ENCODE results near the gene PLEKHA7.

Gene PLEKHA7

DNA sequence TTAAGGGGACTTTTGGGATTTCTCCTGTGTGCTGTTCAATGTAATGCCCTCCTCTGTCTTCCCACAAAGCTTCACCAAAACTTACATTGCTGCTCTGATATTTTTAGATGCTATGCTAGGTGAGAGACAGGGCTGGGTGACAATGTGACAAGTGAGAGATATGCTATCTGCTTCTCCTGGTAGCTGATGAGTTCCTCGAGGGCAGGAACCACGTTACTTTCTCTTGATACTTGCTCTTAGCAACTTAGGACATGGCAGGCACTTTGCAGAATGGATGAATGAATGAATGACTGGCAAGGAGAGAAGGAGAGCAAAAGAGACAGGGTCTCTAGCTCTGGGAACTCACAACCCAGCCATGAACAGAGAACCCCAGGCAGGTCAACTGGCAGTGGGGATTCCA lies 160.4 kb downstream of the PLEKHA7 start:
- FAIRE-seq = no peak
- no peak for TF ChIP-seq POLR2A (IDR thresholded peaks at IDR 0.05; ENCODE audit: low read depth, low read length)
- TF ChIP-seq PAX5 (IDR thresholded peaks at IDR 0.05; ENCODE audit: insufficient read depth, low read length, severe bottlenecking) = no peak
- TF ChIP-seq POLR2AphosphoS5 (IDR thresholded peaks at IDR 0.05; ENCODE audit: low read depth, low read length) = no peak
- TF ChIP-seq TAF1 (IDR thresholded peaks at IDR 0.05; ENCODE audit: low read depth, low read length) = no peak
- TF ChIP-seq POU2F2 (IDR thresholded peaks at IDR 0.05; ENCODE audit: low read depth, low read length) = no peak
- TF ChIP-seq SPI1 (IDR thresholded peaks at IDR 0.05; ENCODE audit: low read depth, low read length) = no peak
- no peak for DNase-seq (ENCODE audit: insufficient read length, low spot score)

DNA sequence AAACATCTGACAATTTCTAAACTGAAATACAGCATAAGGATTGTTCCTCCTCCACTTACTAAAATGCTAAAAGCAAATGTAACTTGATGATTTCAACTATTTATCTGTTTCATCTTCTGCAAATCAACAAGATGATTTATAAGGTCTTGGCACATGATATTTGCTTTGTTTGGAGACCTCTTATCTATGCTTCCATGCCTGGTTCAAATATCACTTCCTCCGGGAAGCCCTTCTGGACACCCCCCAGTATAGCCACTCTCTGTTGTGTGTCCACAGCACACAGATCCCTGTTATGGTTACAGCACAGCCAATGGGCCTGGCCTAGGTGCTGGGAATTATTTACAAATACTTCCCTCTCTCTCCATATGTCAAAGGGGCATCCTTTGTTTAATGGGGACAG lies 160.9 kb downstream of the PLEKHA7 start:
- TF ChIP-seq POU2F2 (IDR thresholded peaks at IDR 0.05; ENCODE audit: low read depth, low read length) = no peak
- TF ChIP-seq SPI1 (IDR thresholded peaks at IDR 0.05; ENCODE audit: low read depth, low read length) = no peak
- no peak for TF ChIP-seq PAX5 (IDR thresholded peaks at IDR 0.05; ENCODE audit: insufficient read depth, low read length, severe bottlenecking)
- TF ChIP-seq TAF1 (IDR thresholded peaks at IDR 0.05; ENCODE audit: low read depth, low read length) = no peak
- TF ChIP-seq POLR2A (IDR thresholded peaks at IDR 0.05; ENCODE audit: low read depth, low read length) = no peak
- no peak for TF ChIP-seq POLR2AphosphoS5 (IDR thresholded peaks at IDR 0.05; ENCODE audit: low read depth, low read length)
- FAIRE-seq = no peak
- no peak for DNase-seq (ENCODE audit: insufficient read length, low spot score)

GRCh38 chr11:16846305-16846704 lies 167.9 kb downstream of the PLEKHA7 start:
- DNase-seq (ENCODE audit: insufficient read length, low spot score) = no peak
- no peak for FAIRE-seq
- TF ChIP-seq SPI1 (IDR thresholded peaks at IDR 0.05; ENCODE audit: low read depth, low read length) (no peak), POU2F2 (IDR thresholded peaks at IDR 0.05; ENCODE audit: low read depth, low read length) (no peak), TAF1 (IDR thresholded peaks at IDR 0.05; ENCODE audit: low read depth, low read length) (no peak), PAX5 (IDR thresholded peaks at IDR 0.05; ENCODE audit: insufficient read depth, low read length, severe bottlenecking) (no peak), POLR2AphosphoS5 (IDR thresholded peaks at IDR 0.05; ENCODE audit: low read depth, low read length) (no peak), POLR2A (IDR thresholded peaks at IDR 0.05; ENCODE audit: low read depth, low read length) (no peak)

- FAIRE-seq (no peak), DNase-seq (ENCODE audit: insufficient read length, low spot score) (no peak)
- TF ChIP-seq PAX5 (IDR thresholded peaks at IDR 0.05; ENCODE audit: insufficient read depth, low read length, severe bottlenecking) = no peak
- TF ChIP-seq SPI1 (IDR thresholded peaks at IDR 0.05; ENCODE audit: low read depth, low read length) = no peak
- no peak for TF ChIP-seq POU2F2 (IDR thresholded peaks at IDR 0.05; ENCODE audit: low read depth, low read length)
- TF ChIP-seq POLR2A (IDR thresholded peaks at IDR 0.05; ENCODE audit: low read depth, low read length) = no peak
These were observed 169.9 kb downstream of the PLEKHA7 start for GRCh38 chr11:16844268-16844771.

- no peak for TF ChIP-seq POLR2A (IDR thresholded peaks at IDR 0.05; ENCODE audit: low read depth, low read length)
- TF ChIP-seq PAX5 (IDR thresholded peaks at IDR 0.05; ENCODE audit: insufficient read depth, low read length, severe bottlenecking) = no peak
- TF ChIP-seq POLR2AphosphoS5 (IDR thresholded peaks at IDR 0.05; ENCODE audit: low read depth, low read length) = no peak
- no peak for TF ChIP-seq POU2F2 (IDR thresholded peaks at IDR 0.05; ENCODE audit: low read depth, low read length)
These were observed 170.9 kb downstream of the PLEKHA7 start for GRCh38 chr11:16843294-16843693.

DNA sequence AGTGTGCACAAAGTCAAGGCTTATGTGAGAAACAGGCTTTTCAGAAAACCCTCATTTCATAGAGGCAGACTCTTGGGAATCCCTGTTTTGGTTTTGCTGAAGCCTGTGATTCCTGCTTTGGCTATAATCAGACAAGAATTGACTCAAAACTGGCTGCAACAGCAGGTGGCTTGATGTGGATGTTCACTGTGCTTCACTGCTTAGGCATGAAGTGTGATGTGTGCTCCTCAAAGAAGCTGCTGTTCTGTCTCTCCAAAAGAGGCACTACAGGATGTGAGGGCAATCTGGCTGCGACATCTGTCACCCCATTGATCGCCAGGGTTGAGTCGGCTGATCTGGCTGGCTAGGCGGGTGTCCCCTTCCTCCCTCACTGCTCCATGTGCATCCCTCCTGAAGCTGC lies 172.2 kb downstream of the PLEKHA7 start:
- no peak for TF ChIP-seq SPI1 (IDR thresholded peaks at IDR 0.05; ENCODE audit: low read depth, low read length)
- TF ChIP-seq POU2F2 (IDR thresholded peaks at IDR 0.05; ENCODE audit: low read depth, low read length) = no peak
- TF ChIP-seq PAX5 (IDR thresholded peaks at IDR 0.05; ENCODE audit: insufficient read depth, low read length, severe bottlenecking) = no peak
- TF ChIP-seq TAF1 (IDR thresholded peaks at IDR 0.05; ENCODE audit: low read depth, low read length) = no peak
- TF ChIP-seq POLR2AphosphoS5 (IDR thresholded peaks at IDR 0.05; ENCODE audit: low read depth, low read length) = no peak
- TF ChIP-seq POLR2A (IDR thresholded peaks at IDR 0.05; ENCODE audit: low read depth, low read length) = no peak
- DNase-seq (ENCODE audit: insufficient read length, low spot score) = no peak
- no peak for FAIRE-seq

More at GRCh38 chr11:16843294-16843693, 170.9 kb downstream of the PLEKHA7 start:
- FAIRE-seq = no peak
- no peak for DNase-seq (ENCODE audit: insufficient read length, low spot score)

DNA sequence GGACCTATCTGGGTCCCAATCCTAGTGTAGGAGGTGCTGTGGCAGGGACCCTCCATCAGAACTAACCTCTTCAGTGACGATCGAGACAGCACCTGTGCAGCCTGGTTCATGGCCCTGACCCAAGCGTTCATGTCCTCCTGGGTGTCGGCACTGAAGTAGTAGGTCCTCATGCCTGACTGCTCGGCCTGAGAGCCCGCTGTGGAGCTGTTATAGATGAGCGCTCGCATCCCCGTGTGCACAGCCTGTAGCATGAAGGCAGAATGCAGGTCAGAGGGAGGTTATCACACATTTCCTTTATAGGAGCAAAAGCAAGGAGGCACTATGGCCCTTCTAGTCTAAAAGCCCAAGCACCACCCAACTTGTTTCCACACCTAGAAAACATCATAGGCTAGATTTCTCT lies 172.7 kb downstream of the PLEKHA7 start:
- FAIRE-seq (no peak), DNase-seq (ENCODE audit: insufficient read length, low spot score) (no peak)
- TF ChIP-seq POLR2A (IDR thresholded peaks at IDR 0.05; ENCODE audit: low read depth, low read length) (no peak), POLR2AphosphoS5 (IDR thresholded peaks at IDR 0.05; ENCODE audit: low read depth, low read length) (no peak), TAF1 (IDR thresholded peaks at IDR 0.05; ENCODE audit: low read depth, low read length) (no peak), SPI1 (IDR thresholded peaks at IDR 0.05; ENCODE audit: low read depth, low read length) (no peak), POU2F2 (IDR thresholded peaks at IDR 0.05; ENCODE audit: low read depth, low read length) (no peak), PAX5 (IDR thresholded peaks at IDR 0.05; ENCODE audit: insufficient read depth, low read length, severe bottlenecking) (no peak)

DNA sequence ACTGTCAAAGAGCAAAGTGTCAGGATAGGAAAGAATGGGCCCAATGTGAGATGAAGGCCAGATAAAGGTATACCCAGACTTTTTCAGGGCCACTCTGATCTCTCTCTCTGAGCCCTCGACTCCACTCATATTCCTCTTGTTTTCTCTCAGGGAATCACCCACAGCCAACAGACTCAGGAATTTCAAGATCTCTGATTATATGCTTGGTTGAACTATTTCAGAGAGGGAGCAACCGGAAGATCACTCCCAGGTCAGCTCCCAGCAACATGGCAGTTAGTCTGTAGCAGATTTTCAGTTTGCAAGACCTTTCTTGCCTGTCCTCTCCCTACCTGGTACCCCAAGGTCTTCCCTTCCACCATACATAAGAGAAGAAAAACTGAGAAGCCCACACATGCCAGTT lies 173.3 kb downstream of the PLEKHA7 start:
- no peak for FAIRE-seq
- TF ChIP-seq POLR2AphosphoS5 (IDR thresholded peaks at IDR 0.05; ENCODE audit: low read depth, low read length) (no peak), SPI1 (IDR thresholded peaks at IDR 0.05; ENCODE audit: low read depth, low read length) (no peak), POLR2A (IDR thresholded peaks at IDR 0.05; ENCODE audit: low read depth, low read length) (no peak), PAX5 (IDR thresholded peaks at IDR 0.05; ENCODE audit: insufficient read depth, low read length, severe bottlenecking) (no peak), POU2F2 (IDR thresholded peaks at IDR 0.05; ENCODE audit: low read depth, low read length) (no peak), TAF1 (IDR thresholded peaks at IDR 0.05; ENCODE audit: low read depth, low read length) (no peak)
- no peak for DNase-seq (ENCODE audit: insufficient read length, low spot score)

GRCh38 chr11:16839821-16840220 lies 174.4 kb downstream of the PLEKHA7 start:
- TF ChIP-seq POU2F2 (IDR thresholded peaks at IDR 0.05; ENCODE audit: low read depth, low read length) (no peak), PAX5 (IDR thresholded peaks at IDR 0.05; ENCODE audit: insufficient read depth, low read length, severe bottlenecking) (no peak)
- DNase-seq (ENCODE audit: insufficient read length, low spot score) (no peak), FAIRE-seq (no peak)

DNA sequence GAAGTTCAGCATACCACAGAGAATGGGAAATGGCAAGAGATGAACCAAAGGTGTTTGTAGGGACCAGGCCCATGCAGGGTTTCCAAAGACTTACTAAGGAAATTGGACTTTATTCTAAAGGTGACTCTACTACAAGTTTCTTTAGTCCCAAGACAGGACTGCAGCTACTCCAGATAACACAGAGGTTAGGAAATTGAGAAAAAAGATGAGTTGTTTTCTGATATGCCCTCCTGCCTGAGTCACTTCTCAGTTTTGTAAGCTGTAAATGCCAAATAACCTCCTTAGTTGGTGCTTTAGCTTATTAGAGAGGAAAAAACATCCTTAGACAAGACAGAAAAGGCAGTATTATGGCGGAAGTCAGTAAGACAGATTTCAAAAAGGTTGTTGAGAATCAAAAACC lies 179.8 kb downstream of the PLEKHA7 start:
- DNase-seq (ENCODE audit: insufficient read length, low spot score) = no peak
- no peak for FAIRE-seq
- no peak for TF ChIP-seq SPI1 (IDR thresholded peaks at IDR 0.05; ENCODE audit: low read depth, low read length)
- no peak for TF ChIP-seq TAF1 (IDR thresholded peaks at IDR 0.05; ENCODE audit: low read depth, low read length)
- no peak for TF ChIP-seq PAX5 (IDR thresholded peaks at IDR 0.05; ENCODE audit: insufficient read depth, low read length, severe bottlenecking)
- TF ChIP-seq POLR2AphosphoS5 (IDR thresholded peaks at IDR 0.05; ENCODE audit: low read depth, low read length) = no peak
- no peak for TF ChIP-seq POU2F2 (IDR thresholded peaks at IDR 0.05; ENCODE audit: low read depth, low read length)
- TF ChIP-seq POLR2A (IDR thresholded peaks at IDR 0.05; ENCODE audit: low read depth, low read length) = no peak

Data from GM12891 (cell line).